PC-3 (cell line): ENCODE data around the gene CRTC1. TPM values are rescaled to one million over a fixed set of nuclear protein-coding genes. Genes with fewer than 3 reads are reported as not detected.
"Not testable (repeated sequence)": the region's sequence is repeated elsewhere in the genome, so short reads cannot be mapped to it uniquely, and the experiment has no call there.

ENCODE experiments used
- ATAC-seq: fragments of 200-7000 bp; cut with Tn5 transposase; 2 replicates; pipeline ENCODE4 v1.9.1; 2020; ENCODE audit warnings: mild to moderate bottlenecking, moderate library complexity
- BruUV-seq: library from RNA; stranded (reverse); fragments of 400-500 nt; replicated peaks from 2 replicates; lab custom pipeline; 2021; lab: Mats Ljungman, UMichigan
- CTCF ChIA-PET: fragments of 300-600 bp; sonication (Branson Sonifier 250); formaldehyde crosslinking; loops from one replicate; lab custom pipeline; 2022; ENCODE audit warnings: antibody characterized with exemption; lab: Charles Lee
- POLR2A ChIA-PET: fragments of 300-600 bp; sonication (Branson Sonifier 250); formaldehyde crosslinking; loops from one replicate; lab custom pipeline; 2022; ENCODE audit warnings: antibody characterized with exemption; ENCODE audit not compliant: unreplicated experiment; lab: Charles Lee
- DNase-seq: peaks from one replicate; pipeline ENCODE4 v3.0.0-alpha.2; 2015
- H2AFZ ChIP-seq: fragments of 300-600 bp; sonication (generic); 2 replicates; pipeline ENCODE4 v1.6.0; 2016; ENCODE audit warnings: antibody characterized with exemption, low read length
- H3F3A ChIP-seq: fragments of 300-600 bp; sonication (generic); one replicate; pipeline ENCODE4 v1.6.0; 2017; ENCODE audit warnings: antibody characterized with exemption, low read length, control low read depth, mild to moderate bottlenecking; ENCODE audit not compliant: unreplicated experiment
- H3K27ac ChIP-seq: fragments of 300-600 bp; sonication (generic); 2 replicates; pipeline ENCODE4 v1.5.1; 2016; ENCODE audit warnings: mild to moderate bottlenecking, low read length
- H3K27me3 ChIP-seq: fragments of 300-600 bp; sonication (generic); 2 replicates; pipeline ENCODE4 v1.6.1; 2016; ENCODE audit warnings: low read length, mixed read lengths
- H3K36me3 ChIP-seq: fragments of 300-600 bp; sonication (generic); 2 replicates; pipeline ENCODE4 v1.6.1; 2016; ENCODE audit warnings: low read depth, mixed run types, low read length, mixed read lengths
- H3K4me1 ChIP-seq: fragments of 300-600 bp; sonication (generic); 2 replicates; pipeline ENCODE4 v1.5.1; 2016; ENCODE audit warnings: low read length; ENCODE audit not compliant: insufficient read depth
- H3K4me2 ChIP-seq: fragments of 300-600 bp; sonication (generic); 2 replicates; pipeline ENCODE4 v1.6.0; 2016; ENCODE audit warnings: low read length
- H3K4me3 ChIP-seq: fragments of 300-600 bp; sonication (generic); 2 replicates; pipeline ENCODE4 v1.5.1; 2016; ENCODE audit warnings: mild to moderate bottlenecking, low read length, mixed read lengths
- H3K79me2 ChIP-seq: fragments of 300-600 bp; sonication (generic); 2 replicates; pipeline ENCODE4 v1.6.1; 2017; ENCODE audit warnings: low read length, mixed read lengths
- H3K9ac ChIP-seq: fragments of 300-600 bp; sonication (generic); 2 replicates; pipeline ENCODE4 v1.6.0; 2016; ENCODE audit warnings: mild to moderate bottlenecking, low read length
- H3K9me2 ChIP-seq: fragments of 300-600 bp; sonication (generic); replicated peaks from 2 replicates; pipeline ENCODE4 v1.6.1; 2016; ENCODE audit warnings: mixed run types, low read length, mixed read lengths
- H3K9me3 ChIP-seq: fragments of 300-600 bp; sonication (generic); 2 replicates; pipeline ENCODE4 v1.6.1; 2016; ENCODE audit warnings: low read length, mixed read lengths
- H4K20me1 ChIP-seq: fragments of 300-600 bp; sonication (generic); 2 replicates; pipeline ENCODE4 v1.6.1; 2016; ENCODE audit warnings: low read length, mixed read lengths
- EZH2 ChIP-seq: fragments of 300-600 bp; sonication (generic); IDR thresholded peaks from one replicate; pipeline ENCODE4 v1.6.1; 2017; ENCODE audit warnings: antibody characterized with exemption, mild to moderate bottlenecking, low read length; ENCODE audit not compliant: unreplicated experiment
- EZH2phosphoT487 ChIP-seq: fragments of 300-600 bp; sonication (generic); IDR thresholded peaks from 2 replicates; pipeline ENCODE4 v1.6.1; 2018; ENCODE audit warnings: mild to moderate bottlenecking, antibody characterized with exemption, low read length, borderline replicate concordance
- intact Hi-C: fragments of 100-400 bp; cut with micrococcal nuclease; formaldehyde crosslinking; loops from 2 replicates; pipeline ENCODE4 v1.9.0; 2023
- total RNA-seq: library from RNA; depleted of rRNA; stranded (reverse); fragments of >200 nt; gene quantifications from 2 replicates; pipeline ENCODE4 v1.2.3, GENCODE V29; 2014
- TF ChIP-seq, protein P1 (sequence below): fragments of 300-600 bp; sonication (generic); conservative IDR thresholded peaks from 2 replicates; pipeline ENCODE4 v1.5.1; 2017; ENCODE audit warnings: antibody characterized with exemption, low read depth, mild to moderate bottlenecking, low read length

The CRTC1 gene
- total RNA-seq, 1 experiment from 2014 or later: 6.7 TPM

DNA sequence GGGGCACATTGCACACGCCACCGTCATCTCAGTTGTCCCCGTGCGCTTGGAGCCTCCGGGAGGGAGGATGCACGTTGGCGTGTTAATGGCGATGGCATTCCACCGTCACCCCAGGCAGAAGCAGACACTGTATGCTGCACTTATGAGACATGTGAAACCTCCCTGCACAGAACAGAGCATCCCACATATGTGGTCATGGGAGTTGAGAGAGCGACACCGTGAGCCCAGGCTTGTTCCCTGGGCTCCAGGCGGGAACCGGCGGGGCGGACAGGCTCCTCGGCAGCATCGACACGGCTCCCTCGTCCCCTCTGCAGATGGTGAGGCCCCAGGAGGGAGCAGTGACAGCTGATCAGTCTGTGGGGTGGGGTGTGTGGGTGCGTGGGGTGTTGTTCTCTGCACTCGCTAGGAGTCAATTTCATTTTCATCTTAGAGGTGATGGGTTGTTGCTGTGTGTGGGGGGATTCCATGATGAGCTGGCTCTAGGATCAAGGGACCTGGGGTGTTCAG lies 40.4 kb downstream of the CRTC1 start:
- ChIA-PET CTCF (no interaction called here), POLR2A (no interaction called here)
- H4K20me1 ChIP-seq: no peaks in the 10 kb centered on the region
- H3K4me1 ChIP-seq: no peaks in the 10 kb centered on the region
- H3K27ac ChIP-seq: no peak overlapping the region
- intact Hi-C loops: no loop called here
- no peak overlapping the region for H3K4me3 ChIP-seq
- H3K9me3 ChIP-seq: no peaks in the 10 kb centered on the region
- H3K79me2 ChIP-seq: no peaks in the 10 kb centered on the region
- H3K4me2 ChIP-seq: no peak overlapping the region
- no peaks in the 10 kb centered on the region for H3F3A ChIP-seq
- no peak overlapping the region for H3K9ac ChIP-seq
- TF ChIP-seq EZH2 (no peak), EZH2phosphoT487 (no peak)
- TF ChIP-seq, protein P1, sequence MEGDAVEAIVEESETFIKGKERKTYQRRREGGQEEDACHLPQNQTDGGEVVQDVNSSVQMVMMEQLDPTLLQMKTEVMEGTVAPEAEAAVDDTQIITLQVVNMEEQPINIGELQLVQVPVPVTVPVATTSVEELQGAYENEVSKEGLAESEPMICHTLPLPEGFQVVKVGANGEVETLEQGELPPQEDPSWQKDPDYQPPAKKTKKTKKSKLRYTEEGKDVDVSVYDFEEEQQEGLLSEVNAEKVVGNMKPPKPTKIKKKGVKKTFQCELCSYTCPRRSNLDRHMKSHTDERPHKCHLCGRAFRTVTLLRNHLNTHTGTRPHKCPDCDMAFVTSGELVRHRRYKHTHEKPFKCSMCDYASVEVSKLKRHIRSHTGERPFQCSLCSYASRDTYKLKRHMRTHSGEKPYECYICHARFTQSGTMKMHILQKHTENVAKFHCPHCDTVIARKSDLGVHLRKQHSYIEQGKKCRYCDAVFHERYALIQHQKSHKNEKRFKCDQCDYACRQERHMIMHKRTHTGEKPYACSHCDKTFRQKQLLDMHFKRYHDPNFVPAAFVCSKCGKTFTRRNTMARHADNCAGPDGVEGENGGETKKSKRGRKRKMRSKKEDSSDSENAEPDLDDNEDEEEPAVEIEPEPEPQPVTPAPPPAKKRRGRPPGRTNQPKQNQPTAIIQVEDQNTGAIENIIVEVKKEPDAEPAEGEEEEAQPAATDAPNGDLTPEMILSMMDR: no peak
- no peak overlapping the region for H2AFZ ChIP-seq
- no TSS peak for BruUV-seq
- no peaks in the 10 kb centered on the region for H3K9me2 ChIP-seq
- no peak for ATAC-seq
- no peaks in the 10 kb centered on the region for H3K27me3 ChIP-seq
- DNase-seq: no peak
- H3K36me3 ChIP-seq: no peaks in the 10 kb centered on the region

DNA sequence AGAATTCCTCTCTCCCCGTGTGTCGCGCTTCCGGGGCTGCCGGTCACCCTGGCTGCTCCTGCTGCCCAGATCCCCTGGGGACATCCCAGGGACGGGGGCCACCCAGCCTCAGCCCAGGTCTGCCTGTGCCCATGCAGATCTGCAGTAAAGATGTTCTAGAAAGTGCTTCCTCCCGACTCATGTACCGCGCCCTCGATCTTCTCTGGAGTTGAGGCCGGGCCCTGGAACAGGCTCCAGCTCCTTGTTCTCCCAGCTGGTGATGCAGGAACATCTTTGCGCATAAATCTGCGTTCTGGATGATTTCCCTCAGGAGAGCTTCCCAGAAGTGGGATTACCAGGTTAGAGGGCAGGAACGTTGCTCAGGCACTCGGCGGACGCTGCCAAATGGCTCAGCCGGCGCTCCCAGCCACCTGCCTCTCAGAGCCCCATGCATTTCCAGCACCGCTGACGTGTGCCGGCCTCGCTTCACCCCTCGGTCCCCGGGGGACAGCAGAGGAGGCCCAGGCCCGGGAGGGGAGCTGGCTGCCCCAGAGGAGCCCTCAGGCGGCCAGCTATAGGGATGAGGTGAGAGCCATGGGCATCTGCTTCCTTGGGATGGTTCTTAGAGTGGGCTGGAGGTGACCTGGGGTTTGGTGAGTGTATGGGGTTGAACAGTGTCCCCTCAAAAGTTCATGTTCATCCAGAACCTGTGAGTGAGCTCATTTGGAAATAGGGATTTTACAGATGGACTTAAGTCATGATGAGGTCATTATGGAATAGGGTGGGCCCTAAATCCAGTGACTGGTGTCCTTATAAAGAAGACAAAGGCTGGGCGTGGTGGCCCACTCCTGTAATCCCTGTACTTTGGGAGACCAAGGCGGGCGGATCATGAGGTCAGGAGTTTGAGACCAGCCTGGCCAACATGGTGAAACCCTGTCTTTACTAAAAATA lies 42.6 kb downstream of the CRTC1 start:
- POLR2A ChIA-PET: no interaction called here
- H3K36me3 ChIP-seq: no peaks in the 10 kb centered on the region
- no peak overlapping the region for H3K9ac ChIP-seq
- H3F3A ChIP-seq: no peaks in the 10 kb centered on the region
- no peaks in the 10 kb centered on the region for H4K20me1 ChIP-seq
- H3K79me2 ChIP-seq: no peaks in the 10 kb centered on the region
- no peak for DNase-seq
- no peak overlapping the region for H3K27ac ChIP-seq
- CTCF ChIA-PET: no interaction called here
- no peaks in the 10 kb centered on the region for H3K9me2 ChIP-seq
- H3K4me1 ChIP-seq: no peaks in the 10 kb centered on the region
- no peak for ATAC-seq
- no TSS peak for BruUV-seq
- no peaks in the 10 kb centered on the region for H3K9me3 ChIP-seq
- H3K4me3 ChIP-seq: no peak overlapping the region
- H3K27me3 ChIP-seq: no peaks in the 10 kb centered on the region
- no peak overlapping the region for H2AFZ ChIP-seq
- TF ChIP-seq EZH2phosphoT487: no peak
- TF ChIP-seq, protein P1: no peak
- no peak for TF ChIP-seq EZH2
- intact Hi-C loops: no loop called here
- no peak overlapping the region for H3K4me2 ChIP-seq

GRCh38 chr19:18726846-18727245 lies 43.4 kb downstream of the CRTC1 start:
- Histone ChIP-seq H3K36me3 (no peaks in the 10 kb centered on the region), H3K4me2 (no peak overlapping the region), H3F3A (no peaks in the 10 kb centered on the region), H3K4me1 (no peaks in the 10 kb centered on the region), H3K9me3 (no peaks in the 10 kb centered on the region), H3K79me2 (no peaks in the 10 kb centered on the region), H2AFZ (no peak overlapping the region), H4K20me1 (no peaks in the 10 kb centered on the region), H3K9me2 (no peaks in the 10 kb centered on the region), H3K27me3 (no peaks in the 10 kb centered on the region), H3K9ac (no peak overlapping the region), H3K27ac (no peak overlapping the region), H3K4me3 (no peak overlapping the region)
- TF ChIP-seq EZH2phosphoT487 (no peak), EZH2 (no peak)
- TF ChIP-seq, protein P1: no peak
- ChIA-PET CTCF (no interaction called here), POLR2A (no interaction called here)
- DNase-seq: no peak
- intact Hi-C loops: no loop called here
- no peak for ATAC-seq
- no TSS peak for BruUV-seq

DNA sequence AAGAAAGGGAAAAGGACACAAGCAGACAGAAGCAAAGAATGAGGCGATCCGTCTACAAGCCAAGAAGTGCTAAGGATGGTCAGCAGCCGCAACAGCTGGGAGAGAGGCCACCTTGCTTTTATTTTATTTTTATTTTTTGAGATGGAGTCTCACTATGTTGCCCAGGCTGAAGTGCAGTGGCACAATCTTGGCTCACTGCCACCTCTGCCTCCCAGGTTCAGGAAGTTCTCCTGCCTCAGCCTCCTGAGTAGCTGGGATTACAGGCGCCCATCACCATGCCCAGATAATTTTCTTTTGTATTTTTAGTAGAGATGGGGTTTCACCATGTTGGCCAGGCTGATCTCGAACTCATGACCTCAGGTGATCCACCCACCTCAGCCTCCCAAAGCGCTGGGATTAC lies 44.1 kb downstream of the CRTC1 start:
- H3F3A ChIP-seq, H3K79me2 ChIP-seq, H3K4me3 ChIP-seq, H3K36me3 ChIP-seq, H3K27ac ChIP-seq, DNase-seq, H3K27me3 ChIP-seq, H3K9me2 ChIP-seq, H3K4me1 ChIP-seq, H3K9ac ChIP-seq, BruUV-seq, POLR2A ChIA-PET, H3K9me3 ChIP-seq, H2AFZ ChIP-seq, ATAC-seq, CTCF ChIA-PET, intact Hi-C loops, H3K4me2 ChIP-seq, H4K20me1 ChIP-seq: not testable (repeated sequence)
